Astrocyte (in vitro differentiated cells and primary cell): Measurements from ENCODE around the gene NUP214.

ENCODE experiments used
- EZH2 ChIP-seq: IDR thresholded peaks from 2 replicates; pipeline ENCODE4 v1.6.1; 2012; ENCODE audit warnings: mild to moderate bottlenecking, low read length, inconsistent platforms; ENCODE audit not compliant: insufficient read depth
- TF ChIP-seq, protein P1 (sequence below): IDR thresholded peaks from 2 replicates; pipeline ENCODE4 v1.5.1; 2011; ENCODE audit warnings: low read depth, mild to moderate bottlenecking, inconsistent platforms, low read length, moderate library complexity; ENCODE audit not compliant: insufficient read depth

- TF ChIP-seq, protein P1, sequence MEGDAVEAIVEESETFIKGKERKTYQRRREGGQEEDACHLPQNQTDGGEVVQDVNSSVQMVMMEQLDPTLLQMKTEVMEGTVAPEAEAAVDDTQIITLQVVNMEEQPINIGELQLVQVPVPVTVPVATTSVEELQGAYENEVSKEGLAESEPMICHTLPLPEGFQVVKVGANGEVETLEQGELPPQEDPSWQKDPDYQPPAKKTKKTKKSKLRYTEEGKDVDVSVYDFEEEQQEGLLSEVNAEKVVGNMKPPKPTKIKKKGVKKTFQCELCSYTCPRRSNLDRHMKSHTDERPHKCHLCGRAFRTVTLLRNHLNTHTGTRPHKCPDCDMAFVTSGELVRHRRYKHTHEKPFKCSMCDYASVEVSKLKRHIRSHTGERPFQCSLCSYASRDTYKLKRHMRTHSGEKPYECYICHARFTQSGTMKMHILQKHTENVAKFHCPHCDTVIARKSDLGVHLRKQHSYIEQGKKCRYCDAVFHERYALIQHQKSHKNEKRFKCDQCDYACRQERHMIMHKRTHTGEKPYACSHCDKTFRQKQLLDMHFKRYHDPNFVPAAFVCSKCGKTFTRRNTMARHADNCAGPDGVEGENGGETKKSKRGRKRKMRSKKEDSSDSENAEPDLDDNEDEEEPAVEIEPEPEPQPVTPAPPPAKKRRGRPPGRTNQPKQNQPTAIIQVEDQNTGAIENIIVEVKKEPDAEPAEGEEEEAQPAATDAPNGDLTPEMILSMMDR, result no peak
- no peak for TF ChIP-seq EZH2
Measured at GRCh38 chr9:131113655-131114054, 11.7 kb upstream of the NUP214 start.
